ENCODE data around the gene COA7. TPM values are rescaled to one million over a fixed set of nuclear protein-coding genes. Genes with fewer than 3 reads are reported as not detected.

Gene COA7
- total RNA-seq, 4 donors from 2014 or later, result 7.2 to 17.5 (median 8.9) TPM

DNA sequence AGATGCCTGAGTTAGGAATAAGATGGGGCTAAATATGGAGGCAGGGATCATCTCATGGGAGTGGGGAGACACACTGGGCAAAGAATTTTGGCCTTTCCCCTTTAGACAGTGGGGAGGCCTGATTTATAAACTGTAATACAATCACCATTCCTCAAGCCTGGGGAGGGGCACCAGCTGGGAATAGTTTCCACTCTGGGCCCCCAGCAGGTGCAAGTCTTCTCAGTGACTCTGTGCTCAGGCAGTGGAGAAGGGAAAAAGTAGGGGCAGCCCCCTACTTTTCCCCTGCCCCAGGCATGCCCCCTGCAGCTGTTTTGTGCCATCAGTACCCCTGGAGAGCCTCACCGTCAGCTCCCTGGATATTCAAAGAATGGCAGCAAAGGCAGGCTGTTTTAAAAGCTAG is 19.1 kb downstream of the COA7 start:
- intact Hi-C loops (cut with DNase I; ENCODE audit: low total_unique reads), result no loop called here
- WGBS, 2 donors, result 100% methylated on average over 1 of the region's 1 CpG
- TF ChIP-seq, protein P1, sequence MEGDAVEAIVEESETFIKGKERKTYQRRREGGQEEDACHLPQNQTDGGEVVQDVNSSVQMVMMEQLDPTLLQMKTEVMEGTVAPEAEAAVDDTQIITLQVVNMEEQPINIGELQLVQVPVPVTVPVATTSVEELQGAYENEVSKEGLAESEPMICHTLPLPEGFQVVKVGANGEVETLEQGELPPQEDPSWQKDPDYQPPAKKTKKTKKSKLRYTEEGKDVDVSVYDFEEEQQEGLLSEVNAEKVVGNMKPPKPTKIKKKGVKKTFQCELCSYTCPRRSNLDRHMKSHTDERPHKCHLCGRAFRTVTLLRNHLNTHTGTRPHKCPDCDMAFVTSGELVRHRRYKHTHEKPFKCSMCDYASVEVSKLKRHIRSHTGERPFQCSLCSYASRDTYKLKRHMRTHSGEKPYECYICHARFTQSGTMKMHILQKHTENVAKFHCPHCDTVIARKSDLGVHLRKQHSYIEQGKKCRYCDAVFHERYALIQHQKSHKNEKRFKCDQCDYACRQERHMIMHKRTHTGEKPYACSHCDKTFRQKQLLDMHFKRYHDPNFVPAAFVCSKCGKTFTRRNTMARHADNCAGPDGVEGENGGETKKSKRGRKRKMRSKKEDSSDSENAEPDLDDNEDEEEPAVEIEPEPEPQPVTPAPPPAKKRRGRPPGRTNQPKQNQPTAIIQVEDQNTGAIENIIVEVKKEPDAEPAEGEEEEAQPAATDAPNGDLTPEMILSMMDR (IDR thresholded peaks at IDR 0.05), result no peak
- TF ChIP-seq POLR2A (IDR thresholded peaks at IDR 0.05), result no peak
- no peak for DNase-seq (ENCODE audit: low spot score in 2 of 2)
- H3K4me3 ChIP-seq (ENCODE audit: low read depth, poor library complexity, severe bottlenecking), result no peak overlapping the region

DNA sequence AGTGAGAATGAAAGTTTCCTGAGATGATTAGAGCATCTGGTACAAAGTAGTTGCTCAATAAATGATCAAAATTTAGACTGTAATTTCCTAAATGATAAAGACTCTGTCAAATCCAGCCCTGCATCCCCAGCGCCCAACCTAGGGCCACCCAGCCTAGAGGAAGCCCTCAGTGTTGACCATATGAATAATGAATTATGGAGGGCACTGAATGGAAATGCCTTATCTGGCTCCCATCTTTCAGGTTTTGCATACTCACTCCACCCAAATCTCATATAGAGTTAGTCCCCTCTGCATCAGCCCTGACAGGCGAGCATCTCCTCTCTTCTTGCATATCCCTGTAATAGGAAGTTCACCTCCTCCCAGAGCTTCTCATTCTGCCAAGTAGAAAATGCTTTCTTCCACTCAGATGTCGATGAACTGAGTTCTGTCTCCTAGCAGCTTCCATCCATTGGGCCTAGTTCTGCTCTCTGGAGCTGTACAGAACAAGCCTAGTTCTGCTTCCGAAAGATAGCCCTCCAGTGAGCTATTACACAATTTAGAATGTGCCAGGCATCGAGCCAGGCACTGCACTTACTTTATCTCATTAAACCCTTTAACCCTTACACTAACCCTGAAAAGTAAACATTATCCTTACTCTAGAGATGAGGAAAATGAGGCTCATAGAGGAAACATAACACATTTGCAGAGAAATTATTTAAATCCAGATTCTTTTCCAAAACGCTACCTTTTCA is 20.9 kb downstream of the COA7 start:
- no peak for TF ChIP-seq POLR2A (IDR thresholded peaks at IDR 0.05)
- TF ChIP-seq, protein P1 (IDR thresholded peaks at IDR 0.05), result no peak
- DNase-seq (ENCODE audit: low spot score in 2 of 2), result no peak
- H3K4me3 ChIP-seq (ENCODE audit: low read depth, poor library complexity, severe bottlenecking), result no peak overlapping the region
- 55 to 59% methylated on average over 6 of the region's 6 CpGs for WGBS, 2 donors
- intact Hi-C loops (cut with DNase I; ENCODE audit: low total_unique reads), result no loop called here

DNA sequence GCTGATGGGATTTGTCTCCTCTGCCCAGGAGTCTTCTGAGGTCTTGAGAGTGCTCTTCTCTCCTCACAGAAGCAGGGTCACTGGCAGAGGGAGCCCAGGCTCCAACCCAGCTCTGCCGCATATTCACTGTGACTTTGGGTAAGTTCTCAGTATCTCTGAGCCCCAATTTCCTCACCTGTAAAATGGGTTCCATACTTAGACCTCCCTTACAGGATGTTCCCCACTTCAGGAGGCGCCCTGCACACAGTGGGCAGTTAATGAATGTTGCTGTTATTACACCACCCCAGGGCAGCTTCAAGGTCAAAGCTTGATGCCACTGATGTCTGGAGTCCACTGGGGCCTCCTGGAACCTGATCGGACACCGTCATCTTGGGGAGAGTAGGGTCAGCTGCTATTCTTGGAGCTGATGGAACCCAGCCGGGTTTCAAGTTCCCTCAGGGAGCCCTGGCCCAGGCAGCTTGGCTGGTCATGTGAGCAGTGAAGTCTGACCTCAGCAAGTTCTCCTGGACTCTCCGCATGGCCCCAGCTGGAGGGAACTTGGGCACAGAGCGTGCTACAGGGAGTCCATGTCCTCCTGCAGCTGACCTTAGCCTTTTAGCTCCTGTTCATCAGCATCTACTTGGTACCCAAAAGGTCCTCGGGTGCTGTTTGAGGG is 21.8 kb downstream of the COA7 start:
- DNase-seq (ENCODE audit: low spot score in 2 of 2), result peak; percentile 34 to 88
- TF ChIP-seq POLR2A (IDR thresholded peaks at IDR 0.05), result no peak
- TF ChIP-seq, protein P1 (IDR thresholded peaks at IDR 0.05), result no peak
- WGBS, 2 donors, result 72 to 95% methylated on average over 8 of the region's 8 CpGs
- intact Hi-C loops (cut with DNase I; ENCODE audit: low total_unique reads), result no loop called here
- H3K4me3 ChIP-seq (ENCODE audit: low read depth, poor library complexity, severe bottlenecking), result no peak overlapping the region

DNA sequence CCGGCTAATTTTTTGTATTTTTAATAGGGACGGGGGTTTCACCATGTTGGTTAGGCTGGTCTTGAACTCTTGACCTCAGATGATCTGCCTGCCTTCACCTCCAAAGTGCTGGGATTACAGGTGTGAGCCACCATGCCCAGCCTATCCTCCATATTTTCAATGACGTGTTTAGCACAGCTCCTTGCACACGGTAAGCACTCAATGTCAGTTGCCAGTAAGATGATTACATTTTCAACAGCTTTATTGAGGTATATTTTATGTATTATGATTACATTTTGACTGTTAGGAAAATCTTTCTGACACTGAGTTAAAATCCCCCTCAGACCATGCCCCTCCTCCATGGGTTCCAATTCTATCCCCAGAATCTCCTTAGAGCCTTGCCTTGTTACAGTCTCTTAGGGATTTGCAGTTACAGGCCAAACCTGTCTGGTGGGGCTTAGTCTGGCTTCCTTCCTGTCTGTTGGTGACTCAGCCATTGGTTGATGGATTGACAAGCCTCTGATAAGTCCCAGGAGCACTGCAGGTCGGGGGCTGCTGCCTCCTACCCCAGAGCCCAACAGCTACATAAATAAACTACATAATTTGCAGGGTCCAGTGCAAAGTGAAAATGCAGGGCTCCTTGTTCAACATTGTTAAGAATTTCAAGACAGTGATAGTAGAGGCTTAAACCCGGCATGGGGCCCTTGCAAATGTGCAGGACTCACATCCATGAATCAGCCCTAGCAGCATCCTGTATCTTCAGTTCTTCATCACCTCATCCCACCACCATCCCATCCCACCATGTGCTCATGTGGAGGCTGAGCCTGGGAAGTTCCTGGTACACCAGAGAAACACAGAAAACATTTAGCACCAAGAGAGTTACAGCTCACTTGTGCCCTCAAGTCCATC is 23.4 kb downstream of the COA7 start:
- 60 to 70% methylated on average over 6 of the region's 6 CpGs for WGBS, 2 donors
- intact Hi-C loops (cut with DNase I; ENCODE audit: low total_unique reads), result no loop called here
- TF ChIP-seq POLR2A (IDR thresholded peaks at IDR 0.05), result no peak
- TF ChIP-seq, protein P1 (IDR thresholded peaks at IDR 0.05), result no peak
- H3K4me3 ChIP-seq (ENCODE audit: low read depth, poor library complexity, severe bottlenecking), result no peak overlapping the region
- DNase-seq (ENCODE audit: low spot score in 2 of 2), result no peak

DNA sequence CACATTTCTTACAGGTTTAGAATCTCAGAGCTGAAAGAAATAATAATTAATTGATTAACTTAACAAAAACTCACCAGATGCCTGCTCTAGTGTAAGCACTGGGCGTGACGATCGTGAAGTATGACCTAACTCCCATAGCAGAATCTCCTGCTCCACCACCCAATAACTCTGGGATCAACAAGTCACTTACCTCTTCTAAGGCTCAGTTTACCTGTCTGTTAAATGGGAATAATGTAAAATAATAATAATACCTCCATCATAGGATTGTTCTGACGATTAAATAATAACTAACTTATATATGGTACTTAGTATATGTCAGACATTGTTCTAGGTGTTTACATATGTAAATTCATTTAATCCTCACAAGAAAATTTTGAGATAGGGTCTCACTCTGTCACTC is 24.6 kb downstream of the COA7 start:
- DNase-seq (ENCODE audit: low spot score in 2 of 2), result no peak
- WGBS, 2 donors, result 88 to 96% methylated on average over 4 of the region's 4 CpGs
- no peak for TF ChIP-seq POLR2A (IDR thresholded peaks at IDR 0.05)
- TF ChIP-seq, protein P1 (IDR thresholded peaks at IDR 0.05), result no peak
- intact Hi-C loops (cut with DNase I; ENCODE audit: low total_unique reads), result no loop called here
- H3K4me3 ChIP-seq (ENCODE audit: low read depth, poor library complexity, severe bottlenecking), result no peak overlapping the region
